PFSK-1 (cell line): ENCODE results near the gene EGLN1.

Experiments
- POLR2AphosphoS5 ChIP-seq: IDR thresholded peaks from 2 replicates; pipeline ENCODE4 v1.6.1; 2012; ENCODE audit warnings: low read depth, mild to moderate bottlenecking, control low read depth, low read length, moderate library complexity
- REST ChIP-seq, 2 experiments: IDR thresholded peaks; 2 replicates each; pipeline versions ENCODE4 v1.6.1 to v1.8.0; 2011 to 2012; ENCODE audit warnings: low read depth in 2 of 2, low read length in 2 of 2, control low read depth in 1 of 2, inconsistent platforms in 1 of 2, mild to moderate bottlenecking in 1 of 2, moderate library complexity in 1 of 2; ENCODE audit not compliant: insufficient read depth in 1 of 2
- SIN3A ChIP-seq: IDR thresholded peaks from 2 replicates; pipeline ENCODE4 v1.6.1; 2012; ENCODE audit warnings: mild to moderate bottlenecking, low read length, moderate library complexity, borderline replicate concordance; ENCODE audit not compliant: insufficient read depth

- no peak for TF ChIP-seq POLR2AphosphoS5
- no peak for TF ChIP-seq SIN3A
- no peak for TF ChIP-seq REST (IDR thresholded peaks at IDR 0.05; ENCODE audit: insufficient read depth in 1 of 2, low read depth in 2 of 2, low read length in 2 of 2)
Measured at GRCh38 chr1:231353086-231353485, 69.0 kb downstream of the EGLN1 start.
